ENCODE data around the gene APPBP2.

GRCh38 chr17:60416368-60416925 lies 109.6 kb downstream of the APPBP2 start:
- TF ChIP-seq CTCF (IDR thresholded peaks at IDR 0.05) (no peak), REST (IDR thresholded peaks at IDR 0.05; ENCODE audit: insufficient read depth in 1 of 2, low read depth in 2 of 2, low read length in 1 of 2) (no peak)
